DOHH2 (cell line): Measurements from ENCODE around the gene HSPA2.

Experiments
- H3F3A ChIP-seq: fragments of 200-600 bp; sonication (generic), shearing (Covaris generic); 2 replicates; pipeline ENCODE4 v1.6.0; 2016; ENCODE audit warnings: antibody characterized with exemption, mild to moderate bottlenecking; ENCODE audit not compliant: control insufficient read depth, insufficient read depth
- H3K27ac ChIP-seq: fragments of 200-600 bp; sonication (generic); 2 replicates; pipeline ENCODE4 v1.5.1; 2014; ENCODE audit warnings: low read depth, mild to moderate bottlenecking, low read length, moderate library complexity
- H3K27me3 ChIP-seq: fragments of 200-600 bp; sonication (generic); 2 replicates; pipeline ENCODE4 v1.6.1; 2014; ENCODE audit warnings: mild to moderate bottlenecking, low read length, mixed read lengths; ENCODE audit not compliant: control insufficient read depth
- H3K36me3 ChIP-seq: fragments of 200-600 bp; sonication (generic); 2 replicates; pipeline ENCODE4 v1.6.1; 2014; ENCODE audit warnings: mild to moderate bottlenecking, low read length, moderate library complexity, mixed read lengths; ENCODE audit not compliant: control insufficient read depth
- H3K4me1 ChIP-seq: fragments of 200-600 bp; sonication (generic); 2 replicates; pipeline ENCODE4 v1.6.1; 2014; ENCODE audit warnings: mild to moderate bottlenecking, low read length, mixed read lengths; ENCODE audit not compliant: control insufficient read depth
- H3K4me2 ChIP-seq: fragments of 200-600 bp; sonication (generic); 2 replicates; pipeline ENCODE4 v1.6.0; 2014; ENCODE audit warnings: mild to moderate bottlenecking, low read length, moderate library complexity
- H3K4me3 ChIP-seq: fragments of 200-600 bp; sonication (generic); 2 replicates; pipeline ENCODE4 v1.5.1; 2014; ENCODE audit warnings: mild to moderate bottlenecking, low read length, mixed read lengths
- H3K79me2 ChIP-seq: fragments of 200-600 bp; sonication (generic); 2 replicates; pipeline ENCODE4 v1.6.1; 2014; ENCODE audit warnings: mild to moderate bottlenecking, low read length, mixed read lengths; ENCODE audit not compliant: control insufficient read depth
- H3K9me2 ChIP-seq: fragments of 200-600 bp; sonication (generic); replicated peaks from 2 replicates; pipeline ENCODE4 v1.6.1; 2014; ENCODE audit warnings: mild to moderate bottlenecking, low read length, mixed read lengths; ENCODE audit not compliant: control insufficient read depth
- H3K9me3 ChIP-seq: fragments of 200-600 bp; sonication (generic); 2 replicates; pipeline ENCODE4 v1.6.1; 2014; ENCODE audit warnings: antibody characterized with exemption, low read length, mixed read lengths; ENCODE audit not compliant: control insufficient read depth, insufficient read depth
- H4K20me1 ChIP-seq: fragments of 200-600 bp; sonication (generic); 2 replicates; pipeline ENCODE4 v1.6.0; 2014; ENCODE audit warnings: low read depth, mild to moderate bottlenecking, antibody characterized with exemption, low read length, moderate library complexity; ENCODE audit not compliant: control insufficient read depth, insufficient read depth
- EZH2phosphoT487 ChIP-seq: fragments of 200-600 bp; sonication (generic); IDR thresholded peaks from 2 replicates; pipeline ENCODE4 v1.6.1; 2017; ENCODE audit warnings: borderline replicate concordance, mild to moderate bottlenecking, antibody characterized with exemption, low read length, moderate library complexity, mixed read lengths
- TF ChIP-seq, protein P1 (sequence below): fragments of 200-600 bp; sonication (generic); IDR thresholded peaks from one replicate; pipeline ENCODE4 v1.5.1; 2014; ENCODE audit warnings: antibody characterized with exemption, mild to moderate bottlenecking, low read depth, low read length; ENCODE audit not compliant: poor library complexity, severe bottlenecking

HSPA2 gene

GRCh38 chr14:64577211-64577610 is 36.7 kb downstream of the HSPA2 start:
- no peaks in the 10 kb centered on the region for H3K79me2 ChIP-seq
- H3K36me3 ChIP-seq, result no peaks in the 10 kb centered on the region
- no peak overlapping the region for H3K27ac ChIP-seq
- no peak overlapping the region for H3K4me3 ChIP-seq
- H3K4me2 ChIP-seq, result no peak overlapping the region
- H3K9me2 ChIP-seq, result no peaks in the 10 kb centered on the region
- H3K9me3 ChIP-seq, result no peaks in the 10 kb centered on the region
- H3K4me1 ChIP-seq, result no peaks in the 10 kb centered on the region
- no peaks in the 10 kb centered on the region for H4K20me1 ChIP-seq
- no peaks in the 10 kb centered on the region for H3F3A ChIP-seq
- no peaks in the 10 kb centered on the region for H3K27me3 ChIP-seq
- TF ChIP-seq EZH2phosphoT487, result no peak
- TF ChIP-seq, protein P1, sequence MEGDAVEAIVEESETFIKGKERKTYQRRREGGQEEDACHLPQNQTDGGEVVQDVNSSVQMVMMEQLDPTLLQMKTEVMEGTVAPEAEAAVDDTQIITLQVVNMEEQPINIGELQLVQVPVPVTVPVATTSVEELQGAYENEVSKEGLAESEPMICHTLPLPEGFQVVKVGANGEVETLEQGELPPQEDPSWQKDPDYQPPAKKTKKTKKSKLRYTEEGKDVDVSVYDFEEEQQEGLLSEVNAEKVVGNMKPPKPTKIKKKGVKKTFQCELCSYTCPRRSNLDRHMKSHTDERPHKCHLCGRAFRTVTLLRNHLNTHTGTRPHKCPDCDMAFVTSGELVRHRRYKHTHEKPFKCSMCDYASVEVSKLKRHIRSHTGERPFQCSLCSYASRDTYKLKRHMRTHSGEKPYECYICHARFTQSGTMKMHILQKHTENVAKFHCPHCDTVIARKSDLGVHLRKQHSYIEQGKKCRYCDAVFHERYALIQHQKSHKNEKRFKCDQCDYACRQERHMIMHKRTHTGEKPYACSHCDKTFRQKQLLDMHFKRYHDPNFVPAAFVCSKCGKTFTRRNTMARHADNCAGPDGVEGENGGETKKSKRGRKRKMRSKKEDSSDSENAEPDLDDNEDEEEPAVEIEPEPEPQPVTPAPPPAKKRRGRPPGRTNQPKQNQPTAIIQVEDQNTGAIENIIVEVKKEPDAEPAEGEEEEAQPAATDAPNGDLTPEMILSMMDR, result no peak

DNA sequence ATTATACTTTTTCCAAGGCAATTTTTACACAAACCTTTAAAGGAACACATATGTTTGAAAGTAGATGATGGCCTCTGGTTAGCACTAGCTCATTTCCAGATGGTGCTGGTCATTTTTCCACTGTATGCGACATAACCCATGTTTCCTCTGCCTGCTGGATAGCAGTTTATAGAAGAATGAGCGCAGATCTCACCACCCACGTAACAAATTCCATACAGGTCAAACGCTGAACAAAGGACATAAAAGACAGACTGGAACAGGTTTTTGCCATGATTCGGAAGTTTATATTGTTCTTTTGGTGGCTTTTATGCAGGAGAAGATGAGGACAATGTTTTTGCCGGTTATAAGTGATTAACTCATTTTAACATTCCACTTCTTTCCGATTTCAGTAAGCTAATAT is 39.9 kb downstream of the HSPA2 start:
- no peak for TF ChIP-seq EZH2phosphoT487

GRCh38 chr14:64581363-64581762 is 40.8 kb downstream of the HSPA2 start:
- Histone ChIP-seq H3K27me3 (no peaks in the 10 kb centered on the region), H3K4me2 (no peak overlapping the region), H3K27ac (no peak overlapping the region), H3K79me2 (no peaks in the 10 kb centered on the region), H3K36me3 (no peaks in the 10 kb centered on the region), H3K4me3 (no peak overlapping the region), H3F3A (no peaks in the 10 kb centered on the region), H3K4me1 (no peaks in the 10 kb centered on the region), H4K20me1 (no peaks in the 10 kb centered on the region), H3K9me3 (no peaks in the 10 kb centered on the region), H3K9me2 (no peaks in the 10 kb centered on the region)
- TF ChIP-seq, protein P1, result no peak
- no peak for TF ChIP-seq EZH2phosphoT487

More for the DNA sequence above, 39.9 kb downstream of the HSPA2 start:
- Histone ChIP-seq H3K36me3 (no peaks in the 10 kb centered on the region), H3K27ac (no peak overlapping the region), H3K4me2 (no peak overlapping the region), H3F3A (no peaks in the 10 kb centered on the region), H3K9me3 (no peaks in the 10 kb centered on the region), H3K4me1 (no peaks in the 10 kb centered on the region), H3K4me3 (no peak overlapping the region), H3K9me2 (no peaks in the 10 kb centered on the region), H3K79me2 (no peaks in the 10 kb centered on the region), H4K20me1 (no peaks in the 10 kb centered on the region), H3K27me3 (no peaks in the 10 kb centered on the region)

DNA sequence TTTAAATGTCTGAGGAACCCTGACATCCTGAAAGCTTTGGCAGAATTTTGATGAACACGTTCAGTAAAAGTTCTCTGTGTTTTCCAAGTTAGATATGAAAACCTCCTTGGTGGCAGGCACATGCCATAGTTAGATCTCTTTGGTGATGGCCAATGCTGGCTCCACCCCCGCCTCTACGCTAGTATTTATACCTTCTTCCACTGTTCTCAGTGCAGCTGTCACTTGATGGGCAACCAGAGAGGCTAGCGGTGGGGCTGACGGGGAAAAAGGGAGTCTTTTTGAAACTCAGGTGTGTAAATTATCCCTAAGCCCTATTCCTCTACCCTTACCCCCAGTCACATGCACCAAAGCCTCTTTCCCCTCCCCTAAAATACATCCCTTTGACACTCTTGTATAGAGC is 41.3 kb downstream of the HSPA2 start:
- Histone ChIP-seq H3K27me3 (peaks cover under 1% of the 10 kb centered on the region; the same call in 1 of the 2 replicates), H3K79me2 (no peaks in the 10 kb centered on the region), H3F3A (no peaks in the 10 kb centered on the region), H3K9me3 (no peaks in the 10 kb centered on the region), H3K4me3 (no peak overlapping the region), H3K4me1 (no peaks in the 10 kb centered on the region), H3K36me3 (no peaks in the 10 kb centered on the region), H3K4me2 (no peak overlapping the region), H3K9me2 (no peaks in the 10 kb centered on the region), H3K27ac (no peak overlapping the region), H4K20me1 (no peaks in the 10 kb centered on the region)
- TF ChIP-seq, protein P1, result no peak
- no peak for TF ChIP-seq EZH2phosphoT487
